PFSK-1 (cell line): ENCODE data around the gene SCAMP1.

Source experiments
- FOXP2 ChIP-seq: optimal IDR thresholded peaks from 2 replicates; pipeline ENCODE3; 2011; ENCODE audit warnings: borderline replicate concordance, control low read depth, inconsistent platforms; ENCODE audit not compliant: insufficient read depth; ENCODE audit errors: extremely low read length, extremely low read depth
- POLR2AphosphoS5 ChIP-seq: IDR thresholded peaks from 2 replicates; pipeline ENCODE4 v1.6.1; 2012; ENCODE audit warnings: low read depth, mild to moderate bottlenecking, control low read depth, low read length, moderate library complexity
- TAF1 ChIP-seq: IDR thresholded peaks from 2 replicates; pipeline ENCODE4 v1.6.1; 2012; ENCODE audit warnings: low read length, control low read depth, borderline replicate concordance; ENCODE audit not compliant: insufficient read depth
- TF ChIP-seq, protein P1 (sequence below), 2 experiments: IDR thresholded peaks; 2 replicates each; pipeline versions ENCODE4 v1.6.1 to v1.8.0; 2011 to 2012; ENCODE audit warnings: low read depth in 2 of 2, low read length in 2 of 2, control low read depth in 1 of 2, inconsistent platforms in 1 of 2, mild to moderate bottlenecking in 1 of 2, moderate library complexity in 1 of 2; ENCODE audit not compliant: insufficient read depth in 1 of 2

GRCh38 chr5:78345485-78345884 is 14.9 kb upstream of the SCAMP1 start:
- no peak for TF ChIP-seq TAF1
- TF ChIP-seq, protein P1, sequence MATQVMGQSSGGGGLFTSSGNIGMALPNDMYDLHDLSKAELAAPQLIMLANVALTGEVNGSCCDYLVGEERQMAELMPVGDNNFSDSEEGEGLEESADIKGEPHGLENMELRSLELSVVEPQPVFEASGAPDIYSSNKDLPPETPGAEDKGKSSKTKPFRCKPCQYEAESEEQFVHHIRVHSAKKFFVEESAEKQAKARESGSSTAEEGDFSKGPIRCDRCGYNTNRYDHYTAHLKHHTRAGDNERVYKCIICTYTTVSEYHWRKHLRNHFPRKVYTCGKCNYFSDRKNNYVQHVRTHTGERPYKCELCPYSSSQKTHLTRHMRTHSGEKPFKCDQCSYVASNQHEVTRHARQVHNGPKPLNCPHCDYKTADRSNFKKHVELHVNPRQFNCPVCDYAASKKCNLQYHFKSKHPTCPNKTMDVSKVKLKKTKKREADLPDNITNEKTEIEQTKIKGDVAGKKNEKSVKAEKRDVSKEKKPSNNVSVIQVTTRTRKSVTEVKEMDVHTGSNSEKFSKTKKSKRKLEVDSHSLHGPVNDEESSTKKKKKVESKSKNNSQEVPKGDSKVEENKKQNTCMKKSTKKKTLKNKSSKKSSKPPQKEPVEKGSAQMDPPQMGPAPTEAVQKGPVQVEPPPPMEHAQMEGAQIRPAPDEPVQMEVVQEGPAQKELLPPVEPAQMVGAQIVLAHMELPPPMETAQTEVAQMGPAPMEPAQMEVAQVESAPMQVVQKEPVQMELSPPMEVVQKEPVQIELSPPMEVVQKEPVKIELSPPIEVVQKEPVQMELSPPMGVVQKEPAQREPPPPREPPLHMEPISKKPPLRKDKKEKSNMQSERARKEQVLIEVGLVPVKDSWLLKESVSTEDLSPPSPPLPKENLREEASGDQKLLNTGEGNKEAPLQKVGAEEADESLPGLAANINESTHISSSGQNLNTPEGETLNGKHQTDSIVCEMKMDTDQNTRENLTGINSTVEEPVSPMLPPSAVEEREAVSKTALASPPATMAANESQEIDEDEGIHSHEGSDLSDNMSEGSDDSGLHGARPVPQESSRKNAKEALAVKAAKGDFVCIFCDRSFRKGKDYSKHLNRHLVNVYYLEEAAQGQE (IDR thresholded peaks at IDR 0.05; ENCODE audit: insufficient read depth in 1 of 2, low read depth in 2 of 2, low read length in 2 of 2), result no peak
- TF ChIP-seq POLR2AphosphoS5, result no peak
- no peak for TF ChIP-seq FOXP2
